GM12892 (cell line): ENCODE data around the gene SMIM21.

Experiments used
- DNase-seq: peaks from one replicate; pipeline ENCODE4 v3.0.0; 2011; ENCODE audit not compliant: insufficient read length
- FAIRE-seq: peaks from 2 replicates; lab custom pipeline; 2011; peaks lifted over from hg19 to GRCh38; lab: Jason Lieb, UNC
- POLR2A ChIP-seq: IDR thresholded peaks from 2 replicates; pipeline ENCODE4 v1.6.1; 2011; ENCODE audit warnings: low read depth, low read length, control low read depth
- POLR2AphosphoS5 ChIP-seq: IDR thresholded peaks from 2 replicates; pipeline ENCODE4 v1.6.1; 2011; ENCODE audit warnings: low read depth, low read length, control low read depth
- TAF1 ChIP-seq: IDR thresholded peaks from 2 replicates; pipeline ENCODE4 v1.6.1; 2011; ENCODE audit warnings: low read depth, mild to moderate bottlenecking, control low read depth, low read length, borderline replicate concordance

The SMIM21 gene

DNA sequence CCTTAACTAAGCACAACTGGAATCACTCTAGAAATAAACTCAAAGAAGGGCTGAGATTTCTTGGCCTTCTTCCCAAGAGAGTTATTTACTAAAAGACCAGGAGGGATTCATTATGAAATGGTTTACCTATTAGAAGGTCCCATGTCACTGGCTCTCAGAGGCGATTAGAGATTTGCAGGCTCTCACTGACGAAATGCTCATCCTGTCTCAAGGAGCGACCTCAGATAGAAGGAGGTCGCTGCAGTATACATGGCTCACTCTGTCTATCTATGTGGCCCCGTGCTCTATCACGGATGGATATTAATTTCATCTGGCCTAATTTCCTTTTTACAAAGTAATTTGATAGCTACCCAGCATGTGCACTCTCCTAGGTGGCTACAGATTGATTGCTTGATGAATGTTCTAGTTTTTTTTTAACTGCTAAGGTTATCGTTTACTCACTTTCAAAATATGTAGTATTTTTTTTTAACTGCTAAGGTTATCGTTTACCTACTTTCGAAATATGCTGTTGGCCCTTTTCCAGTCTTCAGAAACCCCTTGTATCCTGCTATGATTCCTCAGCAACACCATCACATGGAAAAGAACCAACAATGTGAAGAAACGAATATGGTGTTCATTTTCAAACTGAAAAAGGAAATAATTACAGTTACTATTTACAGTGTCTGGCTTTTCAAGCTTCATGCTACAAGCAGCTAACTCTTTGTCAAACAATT is 9.1 kb downstream of the SMIM21 start:
- DNase-seq (no peak), FAIRE-seq (no peak)
- TF ChIP-seq TAF1 = no peak
- no peak for TF ChIP-seq POLR2A
- TF ChIP-seq POLR2AphosphoS5 = no peak

DNA sequence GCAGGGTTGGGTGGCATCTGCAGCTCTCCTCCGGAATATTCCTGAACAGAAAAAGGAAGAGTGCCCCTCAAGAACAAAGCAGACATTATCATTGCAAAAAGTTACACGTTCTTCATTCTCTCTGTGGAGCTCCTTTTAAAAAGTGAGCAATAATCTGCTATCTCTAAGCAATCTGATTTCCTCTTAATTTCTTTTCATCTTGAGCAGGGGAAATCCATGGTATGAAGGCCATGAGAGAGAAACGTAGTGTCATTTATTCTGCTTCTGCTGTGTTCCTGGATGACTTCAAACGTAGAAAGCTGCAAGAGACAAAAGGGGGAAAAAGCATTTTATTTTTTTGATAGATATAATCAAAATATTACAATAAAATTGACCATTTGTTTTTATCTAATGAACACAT is 16.9 kb downstream of the SMIM21 start:
- no peak for TF ChIP-seq POLR2AphosphoS5
- no peak for TF ChIP-seq TAF1
- no peak for TF ChIP-seq POLR2A
- FAIRE-seq (no peak), DNase-seq (no peak)

DNA sequence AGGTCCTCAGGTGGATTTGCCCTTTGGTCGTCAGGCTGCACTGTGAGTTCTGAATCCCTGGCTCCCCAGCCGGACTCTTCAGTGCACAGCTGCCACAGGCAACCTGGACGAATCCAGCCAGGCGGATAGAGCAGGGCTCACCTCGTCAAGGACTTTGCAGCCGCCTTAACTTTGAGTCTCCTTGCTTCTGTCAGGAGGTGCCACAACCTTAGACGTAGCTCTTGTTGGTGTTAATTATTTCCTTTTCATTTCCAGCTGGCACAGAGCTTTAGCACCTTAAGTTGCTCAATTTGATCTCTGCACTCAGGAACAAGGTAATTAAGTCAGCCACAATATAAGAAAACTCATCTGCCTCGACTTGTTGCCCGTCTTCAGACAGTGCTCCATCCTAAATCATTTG is 17.7 kb downstream of the SMIM21 start:
- no peak for FAIRE-seq
- no peak for TF ChIP-seq TAF1
- TF ChIP-seq POLR2AphosphoS5 = no peak
- TF ChIP-seq POLR2A = no peak
- DNase-seq = no peak

DNA sequence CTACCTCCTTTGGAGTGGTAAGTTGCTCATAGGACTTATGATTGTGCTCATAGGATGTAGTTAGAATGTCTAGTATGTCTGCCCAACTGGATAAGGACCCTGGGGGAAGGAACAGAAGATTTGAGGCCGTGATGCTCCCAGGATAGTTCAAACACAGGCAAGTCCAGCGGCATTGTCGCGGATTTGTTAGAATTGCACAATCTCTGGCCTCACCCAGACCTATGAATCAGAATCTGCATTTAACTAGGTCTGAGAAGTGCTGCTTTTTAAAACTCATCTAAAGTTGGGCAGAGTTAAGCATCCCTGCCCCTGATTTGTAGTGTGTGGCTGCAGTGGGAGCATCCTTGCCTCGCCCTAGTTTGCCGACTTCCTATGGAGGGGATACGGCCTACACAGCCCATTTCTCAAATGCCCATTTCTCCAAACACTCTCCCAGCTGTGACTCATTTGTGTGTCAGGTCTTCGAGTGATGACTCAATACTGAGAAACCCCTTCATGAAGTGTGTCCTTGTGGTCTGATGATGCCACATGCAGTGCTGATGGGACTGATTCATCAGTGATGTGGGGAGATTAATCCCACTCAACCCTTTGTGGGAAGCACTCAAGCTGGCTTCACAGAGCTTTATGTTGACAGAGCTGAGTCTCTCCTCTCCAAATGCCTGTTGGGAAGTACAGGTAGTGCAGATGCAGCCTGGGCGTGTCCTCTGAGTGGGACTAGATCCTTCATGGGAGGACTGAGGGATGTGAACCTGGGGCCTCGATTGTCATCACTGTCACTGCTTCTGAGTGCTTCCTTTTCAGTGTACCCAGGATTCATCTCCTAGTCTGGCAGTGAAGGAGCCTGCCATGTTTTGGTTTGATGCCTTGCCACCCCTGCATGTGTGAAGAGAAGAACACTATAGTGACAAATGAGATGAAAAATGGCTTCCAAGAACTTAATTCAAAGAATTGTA is 18.7 kb downstream of the SMIM21 start:
- TF ChIP-seq TAF1 (no peak), POLR2A (no peak), POLR2AphosphoS5 (no peak)
- FAIRE-seq (no peak), DNase-seq (no peak)

DNA sequence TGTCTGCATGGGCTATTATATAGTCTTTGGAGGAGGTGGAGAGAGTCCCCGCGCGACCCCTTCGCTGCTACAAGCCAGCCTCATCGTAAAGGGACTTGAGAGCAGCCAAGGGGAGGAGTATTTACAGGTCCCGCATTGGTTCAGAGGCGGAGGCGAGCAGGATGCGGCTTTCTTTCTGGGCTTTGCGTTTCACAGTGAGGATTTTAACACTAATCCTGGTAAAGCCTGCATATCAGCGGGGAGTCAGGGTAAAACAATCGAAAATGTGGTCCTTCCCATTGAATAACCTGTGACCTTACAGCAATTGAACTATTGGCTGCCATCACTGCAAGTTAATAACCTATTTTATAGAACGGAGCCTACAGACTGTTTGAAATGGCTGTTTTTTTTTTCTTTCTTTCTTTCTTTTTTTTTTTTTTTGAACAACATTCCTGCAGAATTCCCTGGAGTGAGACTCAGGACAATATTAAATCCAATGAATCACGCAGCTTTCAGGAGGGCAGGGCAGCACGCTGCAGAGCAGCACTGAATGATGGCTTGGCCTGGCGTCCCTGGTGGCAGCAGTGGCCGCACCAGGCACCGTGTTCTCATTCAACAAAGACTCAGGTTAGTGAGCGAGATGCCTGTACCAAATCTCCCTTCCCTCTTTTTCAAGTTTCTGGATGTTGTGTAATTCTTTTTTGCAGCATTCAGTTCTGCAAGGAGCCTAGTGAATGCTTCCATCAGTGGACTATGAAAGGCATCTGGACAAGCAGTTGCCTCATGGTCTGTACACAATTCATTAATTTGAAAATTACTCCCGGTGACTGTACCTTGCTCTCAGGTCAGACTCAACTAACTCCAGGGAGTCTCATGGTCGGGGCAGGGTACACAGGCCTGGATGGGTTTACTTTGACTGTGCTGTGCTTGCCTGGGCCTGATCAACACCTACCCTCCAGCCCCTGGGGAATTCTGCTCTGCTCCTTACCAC is 19.8 kb downstream of the SMIM21 start:
- DNase-seq (no peak), FAIRE-seq (no peak)
- no peak for TF ChIP-seq POLR2A
- TF ChIP-seq POLR2AphosphoS5 = no peak
- TF ChIP-seq TAF1 = no peak

DNA sequence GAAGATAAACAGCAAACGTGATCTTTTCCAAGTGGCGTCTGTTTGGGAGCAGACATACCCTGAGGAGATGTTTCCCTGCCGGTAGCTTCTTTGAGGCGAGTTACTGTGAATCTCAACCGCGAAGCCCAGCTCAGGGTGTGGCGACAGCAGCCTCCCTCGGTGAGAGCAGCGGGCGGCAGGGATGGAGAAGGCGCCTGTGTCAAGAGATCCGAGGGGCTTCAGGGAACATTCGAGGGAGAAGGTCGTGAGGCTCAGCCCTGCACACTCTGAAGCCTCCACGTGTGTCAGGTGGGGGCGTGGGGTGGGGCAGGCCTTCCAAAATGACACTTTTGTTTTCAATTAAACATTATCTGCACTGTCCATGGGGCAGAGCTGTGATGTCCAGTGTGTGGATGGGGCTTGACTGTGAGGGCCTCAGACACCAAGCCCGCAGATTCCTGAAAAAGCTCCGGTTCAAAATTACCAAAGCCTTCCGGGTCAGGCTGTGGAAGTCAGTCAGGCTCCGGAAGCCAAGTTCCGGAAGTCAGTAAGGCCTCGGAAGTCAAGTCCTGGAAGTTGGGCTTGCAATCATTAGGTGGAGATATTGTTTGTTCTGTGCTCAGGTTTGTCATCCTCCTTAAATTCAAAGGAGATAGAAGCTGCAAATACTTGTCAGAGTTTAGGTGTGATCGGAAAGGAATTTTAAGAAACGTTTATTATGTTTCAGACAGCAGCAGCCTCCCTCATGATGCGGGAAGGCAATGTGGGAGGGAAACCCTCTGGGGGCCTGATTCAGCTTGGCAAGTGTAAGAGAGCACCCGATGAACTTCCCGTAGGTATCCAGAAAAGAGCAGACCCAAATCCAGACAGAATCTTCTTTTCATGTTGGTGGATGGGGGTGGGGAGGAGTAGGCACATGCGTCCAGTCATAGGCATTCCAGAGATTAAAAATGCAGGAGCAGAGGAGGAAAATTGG is 20.7 kb downstream of the SMIM21 start:
- no peak for FAIRE-seq
- no peak for DNase-seq
- TF ChIP-seq POLR2AphosphoS5 (no peak), POLR2A (no peak)

DNA sequence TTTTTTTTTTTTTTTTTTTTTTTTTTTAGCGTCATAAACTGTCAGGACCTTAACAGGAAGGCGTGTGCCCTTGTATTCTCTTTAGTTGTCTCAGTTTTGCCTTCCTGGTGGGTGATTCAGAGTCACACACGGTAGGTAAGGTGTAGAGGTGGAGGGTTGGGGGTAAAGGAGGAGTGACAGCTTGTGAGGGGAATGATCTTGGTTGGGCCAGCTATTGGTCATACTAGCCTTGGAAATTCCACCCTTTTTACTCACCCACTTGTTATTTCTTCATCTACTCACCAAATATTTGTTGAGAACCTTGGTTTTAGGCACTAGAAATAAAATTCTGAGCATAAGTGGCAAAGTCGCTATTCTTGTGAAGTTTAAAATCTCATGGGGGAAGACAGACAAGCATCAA is 22.2 kb downstream of the SMIM21 start:
- no peak for FAIRE-seq
- no peak for DNase-seq
- TF ChIP-seq POLR2A (no peak), TAF1 (no peak), POLR2AphosphoS5 (no peak)

DNA sequence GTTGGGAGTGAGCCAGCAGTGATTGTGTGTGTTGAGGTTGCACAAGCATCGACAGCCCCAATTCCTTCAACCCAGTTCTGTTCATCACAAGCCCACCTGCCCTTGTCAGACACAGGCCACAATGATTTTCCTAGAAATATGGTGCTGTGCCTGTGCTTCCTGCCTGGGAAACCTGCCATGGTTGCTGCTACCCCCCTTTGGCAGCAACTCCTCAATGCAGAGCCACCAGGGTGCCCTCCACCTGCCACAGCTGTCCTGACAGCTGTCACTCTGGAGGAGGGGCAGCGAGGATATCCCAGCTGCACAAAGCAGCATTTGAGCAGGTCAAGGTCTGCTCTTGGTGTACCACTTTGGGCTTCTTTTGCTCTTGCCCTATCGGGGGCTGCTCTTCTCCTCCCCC is 27.1 kb downstream of the SMIM21 start:
- DNase-seq = no peak
- TF ChIP-seq TAF1 (no peak), POLR2AphosphoS5 (no peak), POLR2A (no peak)
- no peak for FAIRE-seq

DNA sequence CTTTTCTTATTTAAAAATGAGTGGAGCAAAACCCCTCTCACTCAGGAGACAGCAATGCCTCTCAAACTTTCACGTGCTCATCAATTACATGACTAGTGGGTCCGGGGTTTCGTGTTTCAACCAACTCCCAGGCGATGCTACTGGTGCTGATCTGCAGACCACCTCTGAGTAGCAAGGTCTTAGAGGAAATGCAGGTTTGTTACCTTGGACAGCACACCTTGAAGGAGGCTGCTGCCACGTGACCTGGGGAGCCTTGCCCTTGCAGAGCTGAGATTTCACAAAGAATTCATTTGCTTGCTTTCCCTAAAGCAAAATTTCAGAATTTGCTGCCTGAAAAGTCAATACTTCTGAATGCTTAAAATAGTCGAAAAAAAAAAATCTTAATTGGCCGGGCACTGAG is 32.4 kb downstream of the SMIM21 start:
- no peak for DNase-seq
- TF ChIP-seq POLR2A = no peak
- no peak for TF ChIP-seq POLR2AphosphoS5
- TF ChIP-seq TAF1 = no peak
- FAIRE-seq = no peak

DNA sequence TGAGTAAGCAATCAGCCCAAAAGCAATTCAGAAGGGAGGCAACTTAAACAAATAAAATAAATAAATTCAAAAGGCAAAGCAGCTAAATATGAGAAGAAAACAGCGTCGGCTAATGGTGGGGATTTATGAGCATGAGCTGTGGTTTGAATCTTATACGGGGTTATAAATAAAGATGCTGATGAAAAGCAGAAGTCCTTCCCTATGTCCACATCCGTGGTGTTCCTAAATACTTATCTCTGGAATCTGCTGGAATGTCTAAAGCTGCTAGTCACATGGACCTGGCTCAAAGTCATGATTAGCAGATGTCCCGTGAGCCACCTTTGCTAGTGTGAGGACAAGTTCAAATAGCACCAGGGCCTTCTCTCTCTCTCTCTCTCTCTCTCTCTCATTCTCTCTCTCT is 33.8 kb downstream of the SMIM21 start:
- no peak for TF ChIP-seq POLR2A
- TF ChIP-seq POLR2AphosphoS5 = no peak
- TF ChIP-seq TAF1 = no peak
- DNase-seq (no peak), FAIRE-seq (no peak)
